Prostate gland (tissue), 2 donors: ENCODE data around the gene USP10. TPM values are rescaled to one million over a fixed set of nuclear protein-coding genes. Genes with fewer than 3 reads are reported as not detected.

Source experiments
- DNase-seq: peaks from one replicate; pipeline ENCODE4 v3.0.0-alpha.2; 2019; ENCODE audit warnings: low spot score
- H3K27ac ChIP-seq, 2 donors: fragments of 200-600 bp; sonication (generic); 2 replicates each; pipeline ENCODE4 v1.5.1; 2017 to 2019
- H3K27me3 ChIP-seq: fragments of 200-600 bp; sonication (generic); replicated peaks from 2 replicates; pipeline ENCODE4 v1.5.1; 2019; ENCODE audit not compliant: insufficient read depth
- H3K36me3 ChIP-seq, 2 donors: fragments of 200-600 bp; sonication (generic); 1 replicate in 1 of 2; 2 replicates in 1 of 2; pipeline versions ENCODE4 v1.5.1 to v1.8.1; 2017 to 2019
- H3K4me1 ChIP-seq: fragments of 200-600 bp; sonication (generic); replicated peaks from 2 replicates; pipeline ENCODE4 v1.5.1; 2019
- H3K4me3 ChIP-seq, 2 donors: fragments of 200-600 bp; sonication (generic); 2 replicates each; pipeline ENCODE4 v1.5.1; 2017 to 2019
- H3K9me3 ChIP-seq: fragments of 200-600 bp; sonication (generic); 2 replicates; pipeline ENCODE4 v1.5.1; 2017
- CTCF ChIP-seq, 4 experiments: fragments of 200-600 bp in 2 of 4; fragments of 450-650 bp in 2 of 4; sonication (generic) in 2 of 4; IDR thresholded peaks; 1 replicate in 3 of 4; 2 replicates in 1 of 4; pipeline ENCODE4 v1.5.1; 2016 to 2019; ENCODE audit warnings: antibody characterized with exemption in 4 of 4, mild to moderate bottlenecking in 2 of 4, moderate library complexity in 2 of 4
- POLR2A ChIP-seq: fragments of 450-650 bp; IDR thresholded peaks from one replicate; pipeline ENCODE4 v1.6.1; 2016; ENCODE audit warnings: antibody characterized with exemption, mild to moderate bottlenecking
- POLR2AphosphoS5 ChIP-seq: sonication (generic); formaldehyde crosslinking; IDR thresholded peaks from one replicate; pipeline ENCODE4 v1.6.1; 2017; ENCODE audit warnings: antibody characterized with exemption
- WGBS: methylation state at CpG from one replicate; pipeline ENCODE4 v1.1.5; 2018; 5-methylcytosine and 5-hydroxymethylcytosine counted together
- intact Hi-C: fragments of 100-400 bp; cut with DNase I; formaldehyde crosslinking; loops from one replicate; pipeline ENCODE4 v1.14.2; 2022
- total RNA-seq, 2 donors: library from RNA; depleted of rRNA; stranded (reverse); fragments of >200 nt; gene quantifications; one replicate each; pipeline ENCODE4 v1.1.0, GENCODE V29; 2016

The USP10 gene
- total RNA-seq, 2 donors from 2014 or later = 57.4 to 95.7 TPM

DNA sequence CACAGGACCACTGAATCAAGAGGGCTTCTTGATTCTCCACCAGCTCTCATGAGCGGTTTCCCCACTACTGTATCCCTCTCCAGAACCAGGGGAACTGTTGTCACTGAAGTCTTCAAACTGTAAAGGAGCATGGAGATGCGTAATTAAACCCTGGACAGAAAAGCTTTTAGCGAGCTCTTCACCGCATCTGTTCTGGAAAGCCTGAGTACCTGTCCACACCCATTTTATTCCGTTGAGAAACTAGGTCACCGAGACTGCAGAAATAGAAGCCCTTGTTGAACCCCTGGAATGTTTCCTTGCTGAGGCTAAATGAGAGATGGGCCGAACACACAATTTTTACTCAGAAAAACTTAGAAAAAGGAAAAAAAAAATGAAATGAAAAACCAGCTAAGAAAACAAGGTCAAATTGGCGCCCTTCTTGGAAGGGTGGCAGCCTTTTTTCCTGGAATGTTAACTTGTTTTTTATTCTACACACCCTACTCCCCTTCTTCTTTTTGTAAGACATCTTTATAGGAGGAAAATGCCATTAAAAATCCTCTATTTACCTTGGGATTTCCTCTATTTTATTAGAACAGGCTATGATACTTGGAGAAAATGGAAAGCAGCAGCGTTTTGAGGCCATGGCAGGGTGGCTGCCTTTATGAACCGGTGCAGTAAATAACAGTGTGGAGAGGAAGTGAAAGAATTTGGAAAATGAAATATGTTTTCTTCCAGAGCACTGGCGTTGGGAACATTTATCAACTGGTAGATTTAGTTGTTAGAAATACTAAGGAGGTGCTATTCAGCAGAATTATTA is 67.4 kb downstream of the USP10 start:
- intact Hi-C loops = no loop called here
- no peak overlapping the region for H3K4me3 ChIP-seq
- H3K27ac ChIP-seq = peak overlapping the region; percentile 31 to 44
- H3K36me3 ChIP-seq = peaks cover 0 to 15% of the 10 kb centered on the region in 2 donors
- DNase-seq = no peak
- TF ChIP-seq POLR2AphosphoS5 (peak; percentile 54), CTCF (IDR thresholded peaks at IDR 0.05) (no peak)
- 25% methylated on average over 11 of the region's 11 CpGs for WGBS
- no peaks in the 10 kb centered on the region for H3K9me3 ChIP-seq
- no peaks in the 10 kb centered on the region for H3K4me1 ChIP-seq
- no peaks in the 10 kb centered on the region for H3K27me3 ChIP-seq

DNA sequence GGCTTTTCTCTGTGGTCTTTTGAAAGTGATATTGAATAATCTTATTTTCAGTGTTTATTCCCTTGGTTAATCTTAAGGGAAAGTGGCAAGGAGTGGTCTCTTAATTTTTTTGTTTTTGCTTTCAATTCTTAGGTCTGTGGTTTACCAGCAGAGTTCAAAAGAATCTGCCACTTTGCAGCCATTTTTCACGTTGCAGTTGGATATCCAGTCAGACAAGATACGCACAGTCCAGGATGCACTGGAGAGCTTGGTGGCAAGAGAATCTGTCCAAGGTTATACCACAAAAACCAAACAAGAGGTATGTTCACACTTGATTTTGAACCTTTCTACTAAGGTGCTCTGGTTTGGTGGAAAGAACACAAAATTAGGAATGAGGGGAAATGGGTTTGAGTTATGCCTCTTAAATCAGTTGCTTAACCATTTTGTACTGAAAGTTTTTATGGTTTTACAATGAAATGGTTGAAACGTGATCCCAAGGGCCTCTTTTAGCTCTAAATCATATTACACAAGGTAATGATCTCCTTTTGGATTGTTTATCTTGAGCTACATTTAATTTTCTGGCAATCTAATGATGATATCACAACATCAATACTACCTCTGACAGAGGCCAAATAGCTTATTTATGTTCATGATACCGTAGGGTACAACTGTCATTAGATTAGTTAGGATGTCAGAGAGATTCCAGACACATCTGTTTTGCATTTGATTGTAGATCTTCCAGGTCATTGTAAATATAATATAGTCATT is 68.4 kb downstream of the USP10 start:
- intact Hi-C loops = no loop called here

GRCh38 chr16:84768808-84769197 is 69.0 kb downstream of the USP10 start:
- Histone ChIP-seq H3K4me3 (no peak overlapping the region), H3K9me3 (no peaks in the 10 kb centered on the region), H3K36me3 (peaks cover 0 to 4% of the 10 kb centered on the region in 2 donors), H3K4me1 (no peaks in the 10 kb centered on the region), H3K27me3 (no peaks in the 10 kb centered on the region), H3K27ac (no peak overlapping the region)
- DNase-seq = no peak
- intact Hi-C loops = no loop called here
- TF ChIP-seq POLR2A (no peak), CTCF (IDR thresholded peaks at IDR 0.05) (no peak), POLR2AphosphoS5 (no peak)
- WGBS = 94% methylated on average over 4 of the region's 4 CpGs

More for the DNA sequence above, 68.4 kb downstream of the USP10 start:
- Histone ChIP-seq H3K27me3 (no peaks in the 10 kb centered on the region), H3K9me3 (no peaks in the 10 kb centered on the region), H3K4me1 (no peaks in the 10 kb centered on the region), H3K4me3 (no peak overlapping the region), H3K27ac (peak overlapping the region; percentile 30 to 41), H3K36me3 (peaks cover 0 to 10% of the 10 kb centered on the region in 2 donors)
- no peak for DNase-seq
- WGBS = 55% methylated on average over 4 of the region's 4 CpGs
- TF ChIP-seq POLR2A (no peak), POLR2AphosphoS5 (no peak), CTCF (IDR thresholded peaks at IDR 0.05) (no peak)

GRCh38 chr16:84769416-84769815 is 69.6 kb downstream of the USP10 start:
- no peak overlapping the region for H3K4me3 ChIP-seq
- no peaks in the 10 kb centered on the region for H3K9me3 ChIP-seq
- H3K36me3 ChIP-seq = no peaks in the 10 kb centered on the region
- intact Hi-C loops = no loop called here
- no peaks in the 10 kb centered on the region for H3K4me1 ChIP-seq
- TF ChIP-seq CTCF (IDR thresholded peaks at IDR 0.05) (no peak), POLR2AphosphoS5 (no peak), POLR2A (no peak)
- H3K27ac ChIP-seq = no peak overlapping the region
- no peak for DNase-seq
- H3K27me3 ChIP-seq = no peaks in the 10 kb centered on the region
- 93% methylated on average over 3 of the region's 3 CpGs for WGBS
